Common myeloid progenitor, CD34-positive (primary cell): ENCODE data around the gene SNRNP200.
A peak's percentile ranks its signal among the peaks of the same experiment; 100 is the strongest.

Experiments used
- CTCF ChIA-PET: fragments of 350-600 bp; sonication (Branson Sonifier 250); formaldehyde crosslinking; loops from one replicate; lab custom pipeline; 2021; ENCODE audit warnings: antibody characterized with exemption; lab: Charles Lee
- POLR2A ChIA-PET: fragments of 350-600 bp; sonication (Branson Sonifier 250); formaldehyde crosslinking; loops from one replicate; lab custom pipeline; 2021; ENCODE audit warnings: antibody characterized with exemption; lab: Charles Lee
- DNase-seq, 3 donors: peaks; one replicate each; pipeline versions ENCODE4 v3.0.0 to v3.0.0-alpha.2; 2013
- H3K27ac ChIP-seq, 2 experiments: 1 replicate in 1 of 2; 2 replicates in 1 of 2; pipeline ENCODE4 v1.7.0; 2013; ENCODE audit warnings: inconsistent platforms in 2 of 2, low read length in 2 of 2, mild to moderate bottlenecking in 2 of 2, low read depth in 1 of 2, moderate library complexity in 1 of 2; ENCODE audit not compliant: severe bottlenecking in 2 of 2, insufficient read depth in 1 of 2, poor library complexity in 1 of 2
- H3K27me3 ChIP-seq, 5 experiments: replicated peaks in 2 of 5; 1 replicate in 3 of 5; 2 replicates in 2 of 5; pipeline versions ENCODE4 v1.6.1 to v1.7.0; 2013; ENCODE audit warnings: low read length in 4 of 5, mild to moderate bottlenecking in 2 of 5, moderate library complexity in 2 of 5, inconsistent platforms in 1 of 5; ENCODE audit not compliant: insufficient read depth in 5 of 5, control insufficient read depth in 4 of 5
- H3K36me3 ChIP-seq, 4 experiments: 1 replicate in 2 of 4; 2 replicates in 2 of 4; pipeline versions ENCODE4 v1.6.1 to v1.7.0; 2013; ENCODE audit warnings: low read length in 3 of 4, control low read depth in 1 of 4, mild to moderate bottlenecking in 1 of 4; ENCODE audit not compliant: control insufficient read depth in 4 of 4, insufficient read depth in 4 of 4
- H3K4me1 ChIP-seq, 4 experiments: 1 replicate in 3 of 4; 2 replicates in 1 of 4; pipeline versions ENCODE4 v1.6.1 to v1.7.1; 2013; ENCODE audit warnings: low read length in 3 of 4, mild to moderate bottlenecking in 3 of 4, control low read depth in 1 of 4, inconsistent platforms in 1 of 4, moderate library complexity in 1 of 4; ENCODE audit not compliant: control insufficient read depth in 4 of 4, insufficient read depth in 4 of 4; ENCODE audit errors: control extremely low read depth in 1 of 4
- H3K4me3 ChIP-seq, 7 experiments: 1 replicate in 4 of 7; 2 replicates in 3 of 7; pipeline versions ENCODE4 v1.5.1 to v1.7.0; 2013; ENCODE audit warnings: mild to moderate bottlenecking in 7 of 7, low read length in 6 of 7, moderate library complexity in 6 of 7, inconsistent platforms in 2 of 7, low read depth in 2 of 7, control low read depth in 1 of 7; ENCODE audit not compliant: insufficient read depth in 4 of 7, control insufficient read depth in 1 of 7; ENCODE audit errors: extremely low read depth in 1 of 7
- H3K9me3 ChIP-seq, 5 experiments: 1 replicate in 4 of 5; 2 replicates in 1 of 5; pipeline versions ENCODE4 v1.6.1 to v1.7.1; 2013; ENCODE audit warnings: low read length in 4 of 5, mild to moderate bottlenecking in 2 of 5, inconsistent platforms in 1 of 5, low read depth in 1 of 5, moderate library complexity in 1 of 5; ENCODE audit not compliant: control insufficient read depth in 4 of 5, insufficient read depth in 2 of 5; ENCODE audit errors: control extremely low read depth in 1 of 5
- WGBS: methylation state at CpG from one replicate; pipeline ENCODE4 v1.1.5; 2013; ENCODE audit not compliant: insufficient coverage; 5-methylcytosine and 5-hydroxymethylcytosine counted together

Gene SNRNP200

DNA sequence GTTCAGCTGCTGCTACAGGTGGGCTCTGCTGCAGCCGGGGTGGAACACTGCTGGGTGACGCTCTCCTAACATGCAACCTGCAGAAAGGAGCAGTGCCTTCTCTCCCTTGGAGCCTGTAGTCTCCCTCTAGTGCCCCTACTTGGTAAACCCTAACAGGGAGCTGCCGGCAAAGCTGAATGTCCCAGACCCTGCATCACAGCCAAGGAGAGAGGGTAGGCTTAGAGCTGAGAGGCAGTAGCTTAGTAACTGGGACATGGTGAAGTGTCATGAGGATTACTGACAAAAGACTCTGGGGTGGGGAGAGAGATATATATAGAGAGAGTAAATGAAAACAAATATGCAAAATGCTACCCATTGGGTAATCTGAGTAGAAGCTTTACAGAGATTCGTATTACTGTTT lies 40.1 kb upstream of the SNRNP200 start:
- Histone ChIP-seq H3K27me3 (no peaks in the 10 kb centered on the region), H3K36me3 (peaks cover 7 to 82% (median 37%) of the 10 kb centered on the region in 4 experiments), H3K9me3 (no peaks in the 10 kb centered on the region), H3K27ac (no peak overlapping the region), H3K4me1 (no peaks in the 10 kb centered on the region), H3K4me3 (no peak overlapping the region)
- POLR2A ChIA-PET = interaction anchor here (1.1 kb wide), 1 partner anchor 24 kb away, joined by 3 read pairs; no protein-coding TSS in a partner anchor
- CTCF ChIA-PET = interaction anchor here (0.9 to 4.5 kb wide), 19 partner anchors 9 to 74 kb away, joined by 3 to 29 read pairs (median 4); partner anchors contain the start of gene SNRNP200
- WGBS = 59% methylated on average over 3 of the region's 4 CpGs
- DNase-seq = peak in 2 of 3 donors; percentile 64 to 68

GRCh38 chr2:96344011-96344410 lies 38.7 kb upstream of the SNRNP200 start:
- peak in 2 of 3 donors; percentile 41 to 52 for DNase-seq
- CTCF ChIA-PET = interaction anchor here (1.0 to 4.5 kb wide), 7 partner anchors 10 to 76 kb away, joined by 3 to 29 read pairs (median 3); partner anchors contain the start of gene SNRNP200
- POLR2A ChIA-PET = no interaction called here
- H3K9me3 ChIP-seq = no peaks in the 10 kb centered on the region
- H3K27me3 ChIP-seq = no peaks in the 10 kb centered on the region
- 100% methylated on average over 1 of the region's 5 CpGs for WGBS
- no peak overlapping the region for H3K27ac ChIP-seq
- no peaks in the 10 kb centered on the region for H3K4me1 ChIP-seq
- H3K36me3 ChIP-seq = peaks cover 1 to 68% (median 31%) of the 10 kb centered on the region in 4 experiments
- H3K4me3 ChIP-seq = no peak overlapping the region

DNA sequence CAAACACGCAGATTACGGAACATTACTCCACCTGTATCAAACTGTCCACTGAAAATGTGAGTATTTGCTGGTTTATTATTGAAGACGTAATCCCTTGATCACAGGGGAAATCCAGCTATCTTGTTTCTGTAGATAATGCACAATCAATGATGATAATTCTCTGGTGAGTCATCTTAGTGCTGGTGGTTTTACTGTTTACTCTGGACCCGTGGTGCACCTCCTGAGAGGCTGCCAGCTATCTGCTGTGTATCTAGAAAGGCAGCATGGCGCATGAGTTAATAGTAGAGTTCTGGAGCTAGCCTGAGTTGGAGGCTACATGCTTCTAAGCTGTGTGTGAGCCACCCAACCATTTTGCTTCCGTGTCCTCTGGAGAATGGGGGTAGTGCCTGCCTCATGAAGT lies 36.7 kb upstream of the SNRNP200 start:
- 83% methylated on average over 2 of the region's 6 CpGs for WGBS
- peak in 1 of 3 donors; percentile 11 for DNase-seq
- Histone ChIP-seq H3K27me3 (no peaks in the 10 kb centered on the region), H3K4me3 (no peak overlapping the region), H3K27ac (no peak overlapping the region), H3K36me3 (peaks cover 0 to 58% (median 27%) of the 10 kb centered on the region in 4 experiments), H3K9me3 (no peaks in the 10 kb centered on the region), H3K4me1 (peaks cover 0 to 11% (median 2%) of the 10 kb centered on the region in 4 experiments)
- CTCF ChIA-PET = interaction anchor here (0.9 to 1.1 kb wide), 2 partner anchors 10 to 53 kb away, joined by 3 read pairs; no protein-coding TSS in a partner anchor
- POLR2A ChIA-PET = no interaction called here

DNA sequence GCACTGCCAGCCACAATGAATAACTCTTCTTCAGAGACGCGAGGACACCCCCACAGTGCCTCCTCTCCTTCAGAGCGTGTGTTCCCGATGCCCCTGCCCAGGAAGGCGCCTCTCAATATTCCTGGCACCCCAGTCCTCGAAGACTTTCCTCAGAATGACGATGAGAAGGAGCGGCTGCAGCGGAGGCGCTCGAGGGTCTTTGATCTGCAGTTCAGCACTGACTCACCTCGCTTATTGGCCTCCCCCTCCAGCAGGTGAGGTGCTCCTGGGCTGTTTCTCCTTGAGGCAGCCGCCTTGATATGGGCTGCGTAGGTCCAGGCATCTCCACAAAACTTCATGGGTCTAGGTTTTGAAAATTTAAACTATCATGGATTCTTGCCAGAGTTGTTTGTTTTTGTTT lies 36.3 kb upstream of the SNRNP200 start:
- Histone ChIP-seq H3K27ac (no peak overlapping the region), H3K36me3 (peaks cover 0 to 54% (median 24%) of the 10 kb centered on the region in 4 experiments), H3K9me3 (no peaks in the 10 kb centered on the region), H3K4me1 (peaks cover 3 to 15% (median 5%) of the 10 kb centered on the region in 4 experiments), H3K27me3 (no peaks in the 10 kb centered on the region), H3K4me3 (no peak overlapping the region)
- ChIA-PET CTCF (interaction anchor here (0.9 to 1.2 kb wide), 2 partner anchors 40 to 52 kb away, joined by 3 read pairs; no protein-coding TSS in a partner anchor), POLR2A (no interaction called here)
- over 99% methylated on average over 11 of the region's 14 CpGs for WGBS
- no peak for DNase-seq

DNA sequence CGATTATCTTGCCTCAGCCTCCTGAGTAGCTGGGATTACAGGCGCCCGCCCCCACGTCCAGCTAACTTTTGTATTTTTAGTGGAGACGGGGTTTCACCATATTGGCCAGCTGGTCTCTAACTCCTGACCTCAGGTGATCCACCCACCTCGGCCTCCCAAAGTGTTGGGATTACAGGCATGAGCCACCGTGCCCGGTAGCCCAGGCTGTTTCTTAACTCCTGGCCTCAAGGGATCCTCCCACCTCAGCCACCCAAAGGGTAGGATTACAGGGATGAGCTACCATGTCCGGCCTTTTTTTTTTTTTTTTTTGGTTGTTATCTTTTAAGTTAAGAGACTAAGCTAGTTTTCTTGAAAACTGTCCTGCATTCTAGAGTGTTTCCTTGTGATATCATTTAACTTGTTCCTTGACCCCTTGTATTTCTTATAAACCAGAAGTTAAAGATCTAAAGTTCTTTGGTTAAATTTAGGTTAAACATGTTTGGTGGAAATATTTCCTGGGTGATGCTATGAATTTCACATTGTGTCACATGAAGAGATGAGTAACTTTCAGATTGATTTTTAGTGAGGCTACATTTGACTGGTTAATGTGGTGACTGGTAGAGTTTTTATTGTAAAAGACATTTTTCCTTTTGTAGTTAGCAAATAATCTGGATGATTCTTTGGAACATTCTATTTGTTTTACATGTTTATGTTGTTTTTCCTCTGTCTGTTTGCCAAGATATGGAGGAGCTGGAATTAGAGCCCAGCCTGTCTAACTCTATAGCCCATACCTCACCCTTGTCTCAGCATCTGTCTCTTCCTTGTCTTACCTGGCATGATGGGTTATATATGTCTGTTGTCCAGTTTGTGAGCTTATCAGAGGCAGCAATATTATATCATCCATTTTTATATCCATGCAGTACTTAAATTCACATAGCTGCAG lies 35.4 kb upstream of the SNRNP200 start:
- H3K9me3 ChIP-seq = no peaks in the 10 kb centered on the region
- H3K27ac ChIP-seq = no peak overlapping the region
- ChIA-PET CTCF (interaction anchor here (1.2 to 1.4 kb wide), 2 partner anchors 19 to 39 kb away, joined by 3 to 4 read pairs; no protein-coding TSS in a partner anchor), POLR2A (interaction anchor here (0.6 kb wide), 1 partner anchor 36 kb away, joined by 5 read pairs; no protein-coding TSS in a partner anchor)
- WGBS = 100% methylated on average over 7 of the region's 9 CpGs
- no peak for DNase-seq
- no peaks in the 10 kb centered on the region for H3K27me3 ChIP-seq
- no peak overlapping the region for H3K4me3 ChIP-seq
- H3K4me1 ChIP-seq = peaks cover 10 to 23% (median 13%) of the 10 kb centered on the region in 4 experiments
- H3K36me3 ChIP-seq = peaks cover 0 to 46% (median 18%) of the 10 kb centered on the region in 4 experiments

GRCh38 chr2:96336873-96337272 lies 31.5 kb upstream of the SNRNP200 start:
- CTCF ChIA-PET = interaction anchor here (1.0 to 2.0 kb wide), 7 partner anchors 9 to 59 kb away, joined by 3 to 9 read pairs (median 3); no protein-coding TSS in a partner anchor
- Histone ChIP-seq H3K4me3 (peak overlapping the region in 3 of 7 experiments; percentile 76 to 94 (median 87)), H3K27me3 (no peaks in the 10 kb centered on the region), H3K27ac (peak overlapping the region in 1 of 2 experiments; percentile 66), H3K36me3 (peaks cover 0 to 10% (median 3%) of the 10 kb centered on the region in 4 experiments), H3K9me3 (no peaks in the 10 kb centered on the region), H3K4me1 (peaks cover 10 to 30% (median 20%) of the 10 kb centered on the region in 4 experiments)
- POLR2A ChIA-PET = interaction anchor here (0.8 kb wide), 1 partner anchor 32 kb away, joined by 3 read pairs; no protein-coding TSS in a partner anchor
- DNase-seq = peak in 2 of 3 donors; percentile 23 to 28
- 50% methylated on average over 3 of the region's 3 CpGs for WGBS
